BJ (cell line): ENCODE results near the gene GNG4. TPM values are rescaled to one million over a fixed set of nuclear protein-coding genes. Genes with fewer than 3 reads are reported as not detected.
"Not testable (repeated sequence)": the region's sequence is repeated elsewhere in the genome, so short reads cannot be mapped to it uniquely, and the experiment has no call there.

Experiments
- CTCF ChIA-PET: fragments of 350-600 bp; formaldehyde crosslinking; extraction: SDS; loops from one replicate; lab custom pipeline; 2021; ENCODE audit warnings: antibody characterized with exemption, inconsistent platforms; lab: Yijun Ruan, JAX
- POLR2A ChIA-PET: fragments of 300-600 bp; sonication (Branson Sonifier 250); formaldehyde crosslinking; extraction: SDS; loops from one replicate; lab custom pipeline; 2021; ENCODE audit warnings: antibody characterized with exemption; lab: Charles Lee
- DNase-seq: peaks from one replicate; pipeline ENCODE4 v3.0.0-alpha.2; 2011; ENCODE audit warnings: low read depth
- H3K27me3 ChIP-seq: 2 replicates; pipeline ENCODE4 v1.6.0; 2011; ENCODE audit warnings: low read length; ENCODE audit not compliant: control insufficient read depth, insufficient read depth
- H3K36me3 ChIP-seq: 2 replicates; pipeline ENCODE4 v1.5.1; 2011; ENCODE audit warnings: low read length; ENCODE audit not compliant: control insufficient read depth, insufficient read depth
- H3K4me3 ChIP-seq: 2 replicates; pipeline ENCODE4 v1.5.1; 2011; ENCODE audit warnings: low read depth, mild to moderate bottlenecking, control low read depth, low read length
- CTCF ChIP-seq: IDR thresholded peaks from 2 replicates; pipeline ENCODE4 v1.5.1; 2011; ENCODE audit warnings: low read depth, mild to moderate bottlenecking, control low read depth, inconsistent platforms, low read length, moderate library complexity; ENCODE audit not compliant: insufficient read depth
- polyA plus RNA-seq: library from polyadenylated mRNA; depleted of rRNA; stranded (reverse); fragments of >200 nt; gene quantifications from 2 replicates; pipeline ENCODE4 v1.2.3, GENCODE V29; 2011

Gene GNG4
- polyA plus RNA-seq, 1 experiment, result 0.09 TPM

- H3K4me3 ChIP-seq, result no peak overlapping the region
- ChIA-PET POLR2A (no interaction called here), CTCF (no interaction called here)
- no peaks in the 10 kb centered on the region for H3K36me3 ChIP-seq
- peaks cover 5% of the 10 kb centered on the region for H3K27me3 ChIP-seq
- DNase-seq, result no peak
- no peak for TF ChIP-seq CTCF
Measured at GRCh38 chr1:235640580-235640979, 9.0 kb downstream of the GNG4 start.

GRCh38 chr1:235639226-235640205 lies 10.1 kb downstream of the GNG4 start:
- ChIA-PET CTCF (no interaction called here), POLR2A (no interaction called here)
- Histone ChIP-seq H3K36me3 (no peaks in the 10 kb centered on the region), H3K4me3 (no peak overlapping the region), H3K27me3 (peaks cover 2% of the 10 kb centered on the region; the same call in 1 of the 2 replicates)
- no peak for TF ChIP-seq CTCF
- DNase-seq, result no peak

GRCh38 chr1:235638612-235639011 lies 11.0 kb downstream of the GNG4 start:
- CTCF ChIA-PET, DNase-seq: not testable (repeated sequence)

GRCh38 chr1:235637756-235638534 lies 11.6 kb downstream of the GNG4 start:
- ChIA-PET CTCF (no interaction called here), POLR2A (interaction anchor here (0.5 to 0.6 kb wide), 2 partner anchors 21 to 142 kb away, joined by 5 to 8 read pairs; no protein-coding TSS in a partner anchor)
- no peak for TF ChIP-seq CTCF
- peaks cover 2% of the 10 kb centered on the region; the same call in 1 of the 2 replicates for H3K27me3 ChIP-seq
- DNase-seq, result no peak
- no peak overlapping the region for H3K4me3 ChIP-seq
- no peaks in the 10 kb centered on the region for H3K36me3 ChIP-seq

More at GRCh38 chr1:235638612-235639011, 11.0 kb downstream of the GNG4 start:
- H3K4me3 ChIP-seq, H3K36me3 ChIP-seq, H3K27me3 ChIP-seq: not testable (repeated sequence)
- POLR2A ChIA-PET, result interaction anchor here (0.6 kb wide), 1 partner anchor 20 kb away, joined by 5 read pairs; no protein-coding TSS in a partner anchor

GRCh38 chr1:235635938-235636662 lies 13.5 kb downstream of the GNG4 start:
- ChIA-PET CTCF (no interaction called here), POLR2A (no interaction called here)
- no peak for DNase-seq
- Histone ChIP-seq H3K4me3 (no peak overlapping the region), H3K27me3 (peaks cover 2% of the 10 kb centered on the region; the same call in 1 of the 2 replicates), H3K36me3 (no peaks in the 10 kb centered on the region)
- no peak for TF ChIP-seq CTCF
